ENCODE data around the gene ZDHHC13.
"Not testable (repeated sequence)": the region's sequence is repeated elsewhere in the genome, so short reads cannot be mapped to it uniquely, and the experiment has no call there.

The ZDHHC13 gene

GRCh38 chr11:19101796-19102520, 15.0 kb upstream of the ZDHHC13 start:
- DNase-seq, result no peak

- DNase-seq, result no peak
Observed at GRCh38 chr11:19102521-19102900, 14.5 kb upstream of the ZDHHC13 start.

- DNase-seq, result no peak
Observed at GRCh38 chr11:19105011-19105410, 12.0 kb upstream of the ZDHHC13 start.

GRCh38 chr11:19107125-19107524, 9.8 kb upstream of the ZDHHC13 start:
- DNase-seq, result no peak

- peak; percentile 70 for DNase-seq
Observed at GRCh38 chr11:19110295-19110694, 6.7 kb upstream of the ZDHHC13 start.

- DNase-seq, result no peak
Observed at GRCh38 chr11:19111809-19112208, 5.2 kb upstream of the ZDHHC13 start.

- DNase-seq, result no peak
Observed at GRCh38 chr11:19116276-19116970, 545 bp upstream of the ZDHHC13 start.

GRCh38 chr11:19117760-19118097, 761 bp downstream of the ZDHHC13 start:
- DNase-seq, result no peak

GRCh38 chr11:19121646-19122045, 4.7 kb downstream of the ZDHHC13 start:
- no peak for DNase-seq

GRCh38 chr11:19122960-19123615, 6.1 kb downstream of the ZDHHC13 start:
- no peak for DNase-seq

- DNase-seq, result not testable (repeated sequence)
Observed at GRCh38 chr11:19126562-19127325, 9.8 kb downstream of the ZDHHC13 start.

- DNase-seq, result no peak
Observed at GRCh38 chr11:19134004-19134403, 17.0 kb downstream of the ZDHHC13 start.

- DNase-seq, result not testable (repeated sequence)
Observed at GRCh38 chr11:19136884-19137283, 19.9 kb downstream of the ZDHHC13 start.

- DNase-seq, result no peak
Observed at GRCh38 chr11:19145319-19145718, 28.4 kb downstream of the ZDHHC13 start.

GRCh38 chr11:19156892-19157291, 39.9 kb downstream of the ZDHHC13 start:
- no peak for DNase-seq

GRCh38 chr11:19160847-19161246, 43.9 kb downstream of the ZDHHC13 start:
- no peak for DNase-seq

GRCh38 chr11:19161651-19162050, 44.7 kb downstream of the ZDHHC13 start:
- no peak for DNase-seq

GRCh38 chr11:19162951-19163505, 46.1 kb downstream of the ZDHHC13 start:
- DNase-seq, result no peak

GRCh38 chr11:19163617-19164016, 46.6 kb downstream of the ZDHHC13 start:
- DNase-seq, result no peak

- DNase-seq, result peak; percentile 2
Observed at GRCh38 chr11:19164230-19164855, 47.4 kb downstream of the ZDHHC13 start.

GRCh38 chr11:19164881-19165280, 47.9 kb downstream of the ZDHHC13 start:
- no peak for DNase-seq

- no peak for DNase-seq
Observed at GRCh38 chr11:19168090-19168489, 51.1 kb downstream of the ZDHHC13 start.

Measured in NCI-H1694 (cell line).